ENCODE measurements around the gene TENM3.

Gene TENM3

GRCh38 chr4:182593864-182594263, 350.7 kb downstream of the TENM3 start:
- H4K20me1 ChIP-seq (ENCODE audit: control insufficient read depth, insufficient read depth, low read depth, low read length): no peaks in the 10 kb centered on the region
- H3K27me3 ChIP-seq (ENCODE audit: control insufficient read depth, low read length): no peaks in the 10 kb centered on the region
- H3K9me2 ChIP-seq (replicated peaks; ENCODE audit: control insufficient read depth, low read length): no peaks in the 10 kb centered on the region
- no peaks in the 10 kb centered on the region for H3F3A ChIP-seq (ENCODE audit: control insufficient read depth, insufficient read depth)
- H3K4me3 ChIP-seq (ENCODE audit: low read length): no peak overlapping the region
- no peaks in the 10 kb centered on the region for H3K4me1 ChIP-seq (ENCODE audit: control insufficient read depth, low read length)
- H3K27ac ChIP-seq (ENCODE audit: low read depth, low read length): no peak overlapping the region
- H3K36me3 ChIP-seq (ENCODE audit: control insufficient read depth, low read length): no peaks in the 10 kb centered on the region
- no peaks in the 10 kb centered on the region for H3K9me3 ChIP-seq (ENCODE audit: control insufficient read depth, insufficient read depth, low read length)
- H3K79me2 ChIP-seq (ENCODE audit: control insufficient read depth, low read length): no peaks in the 10 kb centered on the region
- no peak overlapping the region for H3K4me2 ChIP-seq (ENCODE audit: low read length)
- no peak for TF ChIP-seq CTCF (IDR thresholded peaks at IDR 0.05; ENCODE audit: low read depth, low read length, poor library complexity, severe bottlenecking)
- TF ChIP-seq EZH2phosphoT487 (IDR thresholded peaks at IDR 0.05; ENCODE audit: borderline replicate concordance, low read length): no peak

GRCh38 chr4:182600093-182600492, 356.9 kb downstream of the TENM3 start:
- Histone ChIP-seq H3F3A (ENCODE audit: control insufficient read depth, insufficient read depth) (no peaks in the 10 kb centered on the region), H4K20me1 (ENCODE audit: control insufficient read depth, insufficient read depth, low read depth, low read length) (no peaks in the 10 kb centered on the region), H3K27me3 (ENCODE audit: control insufficient read depth, low read length) (no peaks in the 10 kb centered on the region), H3K4me2 (ENCODE audit: low read length) (no peak overlapping the region), H3K9me3 (ENCODE audit: control insufficient read depth, insufficient read depth, low read length) (no peaks in the 10 kb centered on the region), H3K9me2 (replicated peaks; ENCODE audit: control insufficient read depth, low read length) (no peaks in the 10 kb centered on the region), H3K79me2 (ENCODE audit: control insufficient read depth, low read length) (no peaks in the 10 kb centered on the region), H3K4me3 (ENCODE audit: low read length) (no peak overlapping the region), H3K36me3 (ENCODE audit: control insufficient read depth, low read length) (no peaks in the 10 kb centered on the region), H3K27ac (ENCODE audit: low read depth, low read length) (no peak overlapping the region), H3K4me1 (ENCODE audit: control insufficient read depth, low read length) (no peaks in the 10 kb centered on the region)
- TF ChIP-seq CTCF (IDR thresholded peaks at IDR 0.05; ENCODE audit: low read depth, low read length, poor library complexity, severe bottlenecking) (no peak), EZH2phosphoT487 (IDR thresholded peaks at IDR 0.05; ENCODE audit: borderline replicate concordance, low read length) (no peak)

GRCh38 chr4:182600856-182601255, 357.7 kb downstream of the TENM3 start:
- Histone ChIP-seq H3K27me3 (ENCODE audit: control insufficient read depth, low read length) (no peaks in the 10 kb centered on the region), H3K9me2 (replicated peaks; ENCODE audit: control insufficient read depth, low read length) (no peaks in the 10 kb centered on the region)

More at GRCh38 chr4:182600856-182601255, 357.7 kb downstream of the TENM3 start:
- Histone ChIP-seq H3K4me3 (ENCODE audit: low read length) (no peak overlapping the region), H3F3A (ENCODE audit: control insufficient read depth, insufficient read depth) (no peaks in the 10 kb centered on the region), H3K9me3 (ENCODE audit: control insufficient read depth, insufficient read depth, low read length) (no peaks in the 10 kb centered on the region), H3K4me1 (ENCODE audit: control insufficient read depth, low read length) (no peaks in the 10 kb centered on the region), H3K36me3 (ENCODE audit: control insufficient read depth, low read length) (no peaks in the 10 kb centered on the region), H3K27ac (ENCODE audit: low read depth, low read length) (no peak overlapping the region), H3K4me2 (ENCODE audit: low read length) (no peak overlapping the region), H3K79me2 (ENCODE audit: control insufficient read depth, low read length) (no peaks in the 10 kb centered on the region), H4K20me1 (ENCODE audit: control insufficient read depth, insufficient read depth, low read depth, low read length) (no peaks in the 10 kb centered on the region)
- TF ChIP-seq EZH2phosphoT487 (IDR thresholded peaks at IDR 0.05; ENCODE audit: borderline replicate concordance, low read length) (no peak), CTCF (IDR thresholded peaks at IDR 0.05; ENCODE audit: low read depth, low read length, poor library complexity, severe bottlenecking) (no peak)
